Nephron (organoid): ENCODE results near the gene CYB5R4.
"Not testable (repeated sequence)": the region's sequence is repeated elsewhere in the genome, so short reads cannot be mapped to it uniquely, and the experiment has no call there.

Source experiments
- H3K27ac Mint-ChIP-seq, 3 experiments: 2 replicates each; pipeline ENCODE4 v1.8.0; 2020; ENCODE audit warnings: mixed read lengths in 3 of 3, mild to moderate bottlenecking in 2 of 3, moderate library complexity in 1 of 3
- H3K27me3 Mint-ChIP-seq: 2 replicates; pipeline ENCODE4 v1.8.0; 2021; ENCODE audit warnings: low read depth, mild to moderate bottlenecking, moderate library complexity, mixed read lengths
- H3K36me3 Mint-ChIP-seq: 2 replicates; pipeline ENCODE4 v1.8.0; 2020; ENCODE audit warnings: low read depth, mixed read lengths
- H3K4me1 Mint-ChIP-seq: 2 replicates; pipeline ENCODE4 v1.8.0; 2020; ENCODE audit warnings: mixed read lengths
- H3K4me3 Mint-ChIP-seq, 3 experiments: 2 replicates each; pipeline ENCODE4 v1.8.0; 2020; ENCODE audit warnings: mild to moderate bottlenecking in 3 of 3, mixed read lengths in 3 of 3, moderate library complexity in 2 of 3
- H3K9me3 Mint-ChIP-seq: 2 replicates; pipeline ENCODE4 v1.8.0; 2020; ENCODE audit warnings: mixed read lengths
- TF ChIP-seq, protein P1 (sequence below), 3 experiments: fragments of 200-600 bp; sonication (generic); IDR thresholded peaks; one replicate each; pipeline ENCODE4 v1.5.0; 2021; ENCODE audit warnings: antibody characterized with exemption in 3 of 3; ENCODE audit not compliant: unreplicated experiment in 3 of 3

The CYB5R4 gene

DNA sequence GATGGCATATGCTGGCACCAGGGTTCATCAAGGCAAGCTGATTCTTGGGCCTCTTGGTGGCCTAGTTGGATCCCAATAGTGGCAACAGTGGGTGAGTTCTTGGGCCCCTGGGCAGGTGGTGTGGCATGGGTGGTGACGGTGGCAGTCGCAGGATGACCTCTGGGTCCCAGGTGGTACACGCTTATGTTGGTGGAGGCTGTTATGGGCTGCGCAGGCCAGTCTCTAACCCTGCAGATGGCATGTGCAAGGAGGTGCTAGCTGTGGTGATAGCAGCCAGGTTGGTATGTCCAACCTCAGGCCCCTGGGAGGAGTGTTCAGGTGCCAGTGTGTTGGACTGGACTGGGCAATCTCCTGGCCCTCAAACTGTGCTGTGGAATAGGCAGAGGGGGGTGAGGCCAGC, 46.2 kb downstream of the CYB5R4 start:
- no peak overlapping the region for H3K4me3 Mint-ChIP-seq
- TF ChIP-seq, protein P1, sequence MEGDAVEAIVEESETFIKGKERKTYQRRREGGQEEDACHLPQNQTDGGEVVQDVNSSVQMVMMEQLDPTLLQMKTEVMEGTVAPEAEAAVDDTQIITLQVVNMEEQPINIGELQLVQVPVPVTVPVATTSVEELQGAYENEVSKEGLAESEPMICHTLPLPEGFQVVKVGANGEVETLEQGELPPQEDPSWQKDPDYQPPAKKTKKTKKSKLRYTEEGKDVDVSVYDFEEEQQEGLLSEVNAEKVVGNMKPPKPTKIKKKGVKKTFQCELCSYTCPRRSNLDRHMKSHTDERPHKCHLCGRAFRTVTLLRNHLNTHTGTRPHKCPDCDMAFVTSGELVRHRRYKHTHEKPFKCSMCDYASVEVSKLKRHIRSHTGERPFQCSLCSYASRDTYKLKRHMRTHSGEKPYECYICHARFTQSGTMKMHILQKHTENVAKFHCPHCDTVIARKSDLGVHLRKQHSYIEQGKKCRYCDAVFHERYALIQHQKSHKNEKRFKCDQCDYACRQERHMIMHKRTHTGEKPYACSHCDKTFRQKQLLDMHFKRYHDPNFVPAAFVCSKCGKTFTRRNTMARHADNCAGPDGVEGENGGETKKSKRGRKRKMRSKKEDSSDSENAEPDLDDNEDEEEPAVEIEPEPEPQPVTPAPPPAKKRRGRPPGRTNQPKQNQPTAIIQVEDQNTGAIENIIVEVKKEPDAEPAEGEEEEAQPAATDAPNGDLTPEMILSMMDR (IDR thresholded peaks at IDR 0.05; ENCODE audit: unreplicated experiment in 3 of 3) = no peak
- no peak overlapping the region for H3K27ac Mint-ChIP-seq
- H3K4me1 Mint-ChIP-seq = no peaks in the 10 kb centered on the region
- H3K36me3 Mint-ChIP-seq = peaks cover 4% of the 10 kb centered on the region
- no peaks in the 10 kb centered on the region for H3K27me3 Mint-ChIP-seq
- H3K9me3 Mint-ChIP-seq = peaks cover 43% of the 10 kb centered on the region

DNA sequence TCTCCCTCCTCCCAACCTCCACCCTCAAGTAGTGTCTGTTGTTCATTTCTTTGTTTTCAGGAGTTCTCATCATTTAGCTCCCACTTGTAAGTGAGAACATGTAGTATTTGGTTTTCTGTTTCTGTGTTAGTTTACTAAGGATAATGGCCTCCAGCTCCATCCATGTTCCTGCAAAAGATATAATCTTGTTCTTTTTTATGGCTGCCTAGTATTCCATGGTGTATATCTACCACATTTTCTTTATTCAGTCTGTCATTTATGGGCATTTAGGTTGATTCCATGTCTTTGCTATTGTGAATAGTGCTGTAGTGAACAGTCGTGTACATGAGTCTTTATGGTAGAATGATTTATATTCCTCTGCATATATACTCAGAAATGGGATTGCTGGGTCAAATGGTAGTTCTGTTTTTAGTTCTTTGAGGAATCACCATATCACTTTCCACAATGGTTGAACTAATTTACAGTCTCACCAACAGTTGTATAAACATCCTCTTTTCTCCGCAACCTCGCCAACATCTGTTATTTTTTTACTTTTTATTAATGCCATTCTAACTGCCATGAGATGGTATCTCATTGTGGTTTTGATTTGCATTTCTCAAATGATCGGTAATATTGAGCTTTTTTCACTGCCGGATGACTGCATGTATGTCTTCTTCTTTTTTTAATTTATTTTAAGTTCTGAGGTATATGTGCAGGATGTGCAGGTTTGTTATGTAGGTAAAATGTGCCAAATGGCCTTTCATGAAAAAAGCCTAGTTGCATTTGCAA, 48.3 kb downstream of the CYB5R4 start:
- not testable (repeated sequence) for H3K4me3 Mint-ChIP-seq, H3K27me3 Mint-ChIP-seq, H3K27ac Mint-ChIP-seq, H3K4me1 Mint-ChIP-seq, H3K36me3 Mint-ChIP-seq
- H3K9me3 Mint-ChIP-seq = peaks cover 25% of the 10 kb centered on the region

DNA sequence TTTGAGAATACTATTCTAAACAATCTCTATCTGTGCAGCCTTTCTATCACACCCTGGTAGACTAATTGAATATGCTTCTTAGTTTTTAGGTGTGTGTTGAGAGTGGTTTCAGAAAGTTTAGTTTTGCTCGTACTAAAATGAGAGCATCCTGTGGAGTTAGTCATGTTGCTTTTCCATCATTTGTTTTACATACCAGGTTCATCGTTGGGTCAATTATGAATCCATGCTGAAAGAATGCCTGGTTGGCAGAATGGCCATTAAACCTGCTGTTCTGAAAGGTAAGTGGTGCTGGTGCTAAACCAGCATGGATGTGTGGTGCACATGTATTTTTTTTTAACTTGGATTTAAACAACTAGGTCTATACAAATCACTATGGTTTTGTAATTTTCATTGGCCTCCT, 49.3 kb downstream of the CYB5R4 start:
- Mint-ChIP-seq H3K4me1 (no peaks in the 10 kb centered on the region), H3K36me3 (peaks cover 4% of the 10 kb centered on the region), H3K4me3 (no peak overlapping the region), H3K27me3 (no peaks in the 10 kb centered on the region), H3K27ac (no peak overlapping the region), H3K9me3 (peaks cover 17% of the 10 kb centered on the region)
- TF ChIP-seq, protein P1 (IDR thresholded peaks at IDR 0.05; ENCODE audit: unreplicated experiment in 3 of 3) = no peak

DNA sequence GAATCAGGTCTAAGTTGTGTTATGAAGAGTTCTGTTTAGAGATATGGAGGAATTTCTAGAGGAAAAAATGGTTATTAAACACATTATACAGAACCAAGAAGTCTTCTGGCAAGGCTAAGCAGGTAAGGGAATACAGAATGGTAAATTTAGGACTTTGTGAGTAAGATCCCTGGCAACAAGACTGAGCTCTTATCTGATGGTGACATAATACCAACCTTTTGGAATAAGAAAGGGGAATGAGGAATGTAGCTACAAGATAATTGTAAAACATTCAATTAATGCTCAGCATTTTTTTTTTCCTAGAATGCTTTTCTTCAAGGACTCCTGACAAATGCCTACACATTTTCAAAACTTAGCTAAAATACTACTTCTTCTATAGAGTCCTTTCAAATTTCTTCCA, 51.8 kb downstream of the CYB5R4 start:
- Mint-ChIP-seq H3K27me3 (no peaks in the 10 kb centered on the region), H3K27ac (no peak overlapping the region), H3K4me3 (no peak overlapping the region), H3K9me3 (peaks cover 2% of the 10 kb centered on the region), H3K4me1 (no peaks in the 10 kb centered on the region), H3K36me3 (no peaks in the 10 kb centered on the region)
- TF ChIP-seq, protein P1 (IDR thresholded peaks at IDR 0.05; ENCODE audit: unreplicated experiment in 3 of 3) = no peak

DNA sequence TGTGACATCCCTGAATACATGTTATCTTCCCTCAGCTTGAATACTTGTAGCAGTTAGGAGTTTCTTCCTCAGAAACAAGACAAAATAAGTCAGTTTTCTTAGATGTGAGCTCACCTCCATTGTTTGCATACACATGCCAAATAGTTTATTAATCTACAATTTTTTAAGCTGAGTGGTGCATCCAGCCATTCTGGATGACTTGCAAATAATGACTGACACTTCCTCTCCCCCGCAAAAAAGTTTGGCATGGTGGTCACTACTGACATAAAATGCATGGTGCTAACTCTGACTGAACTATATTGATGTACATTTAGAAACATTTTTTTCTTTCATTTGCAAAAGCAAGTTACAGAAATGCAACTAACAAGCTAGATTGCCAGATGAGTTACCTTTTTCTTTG, 55.5 kb downstream of the CYB5R4 start:
- Mint-ChIP-seq H3K4me1 (no peaks in the 10 kb centered on the region), H3K9me3 (no peaks in the 10 kb centered on the region), H3K36me3 (no peaks in the 10 kb centered on the region), H3K27ac (no peak overlapping the region), H3K4me3 (no peak overlapping the region), H3K27me3 (no peaks in the 10 kb centered on the region)
- TF ChIP-seq, protein P1 (IDR thresholded peaks at IDR 0.05; ENCODE audit: unreplicated experiment in 3 of 3) = no peak

DNA sequence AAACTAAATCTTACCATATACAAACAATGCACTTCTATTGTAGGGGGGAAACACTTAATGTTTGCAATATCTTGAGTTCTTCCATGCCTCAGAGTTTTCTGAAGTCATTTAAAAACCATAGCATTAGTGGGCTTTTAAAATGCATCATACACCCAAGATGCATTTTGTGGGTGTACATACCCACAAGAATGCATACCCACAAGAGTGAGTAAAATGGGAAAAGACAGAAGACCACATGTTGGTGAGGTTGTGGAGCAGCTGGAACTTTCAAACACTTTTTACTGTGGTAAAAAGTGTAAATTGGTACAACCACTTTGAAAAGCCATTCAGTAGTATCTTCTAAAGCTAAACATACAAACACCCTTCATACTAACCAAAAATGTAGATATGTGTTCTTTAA, 57.5 kb downstream of the CYB5R4 start:
- no peak overlapping the region for H3K4me3 Mint-ChIP-seq
- TF ChIP-seq, protein P1 (IDR thresholded peaks at IDR 0.05; ENCODE audit: unreplicated experiment in 3 of 3) = no peak
- H3K36me3 Mint-ChIP-seq = no peaks in the 10 kb centered on the region
- no peaks in the 10 kb centered on the region for H3K27me3 Mint-ChIP-seq
- no peaks in the 10 kb centered on the region for H3K9me3 Mint-ChIP-seq
- H3K4me1 Mint-ChIP-seq = no peaks in the 10 kb centered on the region
- no peak overlapping the region for H3K27ac Mint-ChIP-seq
